Measurements from ENCODE around the gene TNS4.

TNS4 gene

GRCh38 chr17:40545660-40546059, 44.2 kb upstream of the TNS4 start:
- DNase-seq, result no peak
- Histone ChIP-seq H3K9me3 (replicated peaks; ENCODE audit: insufficient read depth, low read length) (no peaks in the 10 kb centered on the region), H3K4me1 (ENCODE audit: low read length) (no peaks in the 10 kb centered on the region), H3K4me2 (ENCODE audit: low read depth, low read length) (no peak overlapping the region), H3K9me2 (replicated peaks; ENCODE audit: insufficient read depth, low read length) (no peaks in the 10 kb centered on the region), H3K27me3 (replicated peaks; ENCODE audit: insufficient read depth, low read length) (no peaks in the 10 kb centered on the region), H4K20me1 (ENCODE audit: insufficient read depth, low read length) (no peaks in the 10 kb centered on the region), H3F3A (ENCODE audit: insufficient read depth, low read length) (no peaks in the 10 kb centered on the region), H3K36me3 (replicated peaks; ENCODE audit: insufficient read depth, low read length) (no peaks in the 10 kb centered on the region), H3K4me3 (ENCODE audit: low read length) (no peak overlapping the region), H2AFZ (ENCODE audit: low read length) (no peak overlapping the region), H3K79me2 (ENCODE audit: low read length) (no peaks in the 10 kb centered on the region), H3K9ac (ENCODE audit: low read length) (no peak overlapping the region), H3K27ac (ENCODE audit: low read length) (no peak overlapping the region)
- no peak for TF ChIP-seq EZH2phosphoT487 (IDR thresholded peaks at IDR 0.05; ENCODE audit: low read length)
- no peak for TF ChIP-seq EZH2 (optimal IDR thresholded peaks at IDR 0.05; ENCODE audit: low read depth, low read length)
- no peak for TF ChIP-seq CTCF (IDR thresholded peaks at IDR 0.05; ENCODE audit: low read length)

GRCh38 chr17:40542558-40543411, 41.4 kb upstream of the TNS4 start:
- H3K4me2 ChIP-seq (ENCODE audit: low read depth, low read length), result no peak overlapping the region
- H3K9me3 ChIP-seq (replicated peaks; ENCODE audit: insufficient read depth, low read length), result no peaks in the 10 kb centered on the region
- no peaks in the 10 kb centered on the region for H3F3A ChIP-seq (ENCODE audit: insufficient read depth, low read length)
- H3K27me3 ChIP-seq (replicated peaks; ENCODE audit: insufficient read depth, low read length), result no peaks in the 10 kb centered on the region
- no peak overlapping the region for H2AFZ ChIP-seq (ENCODE audit: low read length)
- H3K36me3 ChIP-seq (replicated peaks; ENCODE audit: insufficient read depth, low read length), result no peaks in the 10 kb centered on the region
- no peak overlapping the region for H3K9ac ChIP-seq (ENCODE audit: low read length)
- H3K4me3 ChIP-seq (ENCODE audit: low read length), result no peak overlapping the region
- H4K20me1 ChIP-seq (ENCODE audit: insufficient read depth, low read length), result no peaks in the 10 kb centered on the region
- no peak for TF ChIP-seq EZH2 (optimal IDR thresholded peaks at IDR 0.05; ENCODE audit: low read depth, low read length)
- no peak for TF ChIP-seq CTCF (IDR thresholded peaks at IDR 0.05; ENCODE audit: low read length)
- TF ChIP-seq EZH2phosphoT487 (IDR thresholded peaks at IDR 0.05; ENCODE audit: low read length), result no peak
- no peak overlapping the region for H3K27ac ChIP-seq (ENCODE audit: low read length)
- no peaks in the 10 kb centered on the region for H3K4me1 ChIP-seq (ENCODE audit: low read length)
- H3K79me2 ChIP-seq (ENCODE audit: low read length), result no peaks in the 10 kb centered on the region
- no peak for DNase-seq
- H3K9me2 ChIP-seq (replicated peaks; ENCODE audit: insufficient read depth, low read length), result no peaks in the 10 kb centered on the region

- H3K9me3 ChIP-seq (replicated peaks; ENCODE audit: insufficient read depth, low read length), result no peaks in the 10 kb centered on the region
- no peaks in the 10 kb centered on the region for H3K36me3 ChIP-seq (replicated peaks; ENCODE audit: insufficient read depth, low read length)
- no peak overlapping the region for H3K4me3 ChIP-seq (ENCODE audit: low read length)
- TF ChIP-seq EZH2 (optimal IDR thresholded peaks at IDR 0.05; ENCODE audit: low read depth, low read length), result no peak
- TF ChIP-seq EZH2phosphoT487 (IDR thresholded peaks at IDR 0.05; ENCODE audit: low read length), result no peak
- TF ChIP-seq CTCF (IDR thresholded peaks at IDR 0.05; ENCODE audit: low read length), result no peak
- 0 out of 2 replicates have a peak, but pooled peaks cover under 1% of the 10 kb centered on the region for H3K27me3 ChIP-seq (replicated peaks; ENCODE audit: insufficient read depth, low read length)
- no peaks in the 10 kb centered on the region for H3K4me1 ChIP-seq (ENCODE audit: low read length)
- no peaks in the 10 kb centered on the region for H3F3A ChIP-seq (ENCODE audit: insufficient read depth, low read length)
- no peaks in the 10 kb centered on the region for H3K79me2 ChIP-seq (ENCODE audit: low read length)
- no peaks in the 10 kb centered on the region for H3K9me2 ChIP-seq (replicated peaks; ENCODE audit: insufficient read depth, low read length)
- H3K4me2 ChIP-seq (ENCODE audit: low read depth, low read length), result no peak overlapping the region
- no peak overlapping the region for H3K9ac ChIP-seq (ENCODE audit: low read length)
- no peak overlapping the region for H3K27ac ChIP-seq (ENCODE audit: low read length)
- DNase-seq, result no peak
- no peaks in the 10 kb centered on the region for H4K20me1 ChIP-seq (ENCODE audit: insufficient read depth, low read length)
- H2AFZ ChIP-seq (ENCODE audit: low read length), result no peak overlapping the region
Observed at GRCh38 chr17:40541873-40542557, 40.6 kb upstream of the TNS4 start.
